Prostate gland (tissue), 2 donors: ENCODE results near the gene TBC1D2. TPM values are rescaled to one million over a fixed set of nuclear protein-coding genes. Genes with fewer than 3 reads are reported as not detected.

Source experiments
- DNase-seq: peaks from one replicate; pipeline ENCODE4 v3.0.0-alpha.2; 2019; ENCODE audit warnings: low spot score
- H3K27ac ChIP-seq, 2 donors: fragments of 200-600 bp; sonication (generic); 2 replicates each; pipeline ENCODE4 v1.5.1; 2017 to 2019
- H3K27me3 ChIP-seq: fragments of 200-600 bp; sonication (generic); replicated peaks from 2 replicates; pipeline ENCODE4 v1.5.1; 2019; ENCODE audit not compliant: insufficient read depth
- H3K36me3 ChIP-seq, 2 donors: fragments of 200-600 bp; sonication (generic); 1 replicate in 1 of 2; 2 replicates in 1 of 2; pipeline versions ENCODE4 v1.5.1 to v1.8.1; 2017 to 2019
- H3K4me1 ChIP-seq: fragments of 200-600 bp; sonication (generic); replicated peaks from 2 replicates; pipeline ENCODE4 v1.5.1; 2019
- H3K4me3 ChIP-seq, 2 donors: fragments of 200-600 bp; sonication (generic); 2 replicates each; pipeline ENCODE4 v1.5.1; 2017 to 2019
- H3K9me3 ChIP-seq: fragments of 200-600 bp; sonication (generic); 2 replicates; pipeline ENCODE4 v1.5.1; 2017
- POLR2A ChIP-seq: fragments of 450-650 bp; IDR thresholded peaks from one replicate; pipeline ENCODE4 v1.6.1; 2016; ENCODE audit warnings: antibody characterized with exemption, mild to moderate bottlenecking
- POLR2AphosphoS5 ChIP-seq: sonication (generic); formaldehyde crosslinking; IDR thresholded peaks from one replicate; pipeline ENCODE4 v1.6.1; 2017; ENCODE audit warnings: antibody characterized with exemption
- WGBS: methylation state at CpG from one replicate; pipeline ENCODE4 v1.1.5; 2018; 5-methylcytosine and 5-hydroxymethylcytosine counted together
- intact Hi-C: fragments of 100-400 bp; cut with DNase I; formaldehyde crosslinking; loops from one replicate; pipeline ENCODE4 v1.14.2; 2022
- total RNA-seq, 2 donors: library from RNA; depleted of rRNA; stranded (reverse); fragments of >200 nt; gene quantifications; one replicate each; pipeline ENCODE4 v1.1.0, GENCODE V29; 2016
- TF ChIP-seq, protein P1 (sequence below), 4 experiments: fragments of 200-600 bp in 2 of 4; fragments of 450-650 bp in 2 of 4; sonication (generic) in 2 of 4; IDR thresholded peaks; 1 replicate in 3 of 4; 2 replicates in 1 of 4; pipeline ENCODE4 v1.5.1; 2016 to 2019; ENCODE audit warnings: antibody characterized with exemption in 4 of 4, mild to moderate bottlenecking in 2 of 4, moderate library complexity in 2 of 4

TBC1D2 gene
- total RNA-seq, 2 donors from 2014 or later, result 18.4 to 18.8 TPM

- no peaks in the 10 kb centered on the region for H3K36me3 ChIP-seq
- no peak for DNase-seq
- H3K4me3 ChIP-seq, result no peak overlapping the region
- no peaks in the 10 kb centered on the region for H3K27me3 ChIP-seq
- no peaks in the 10 kb centered on the region for H3K9me3 ChIP-seq
- intact Hi-C loops, result loop anchor here (5.0 kb wide), 1 partner anchor 202 kb away; the partner anchor contains the start of gene NANS
- no peak overlapping the region for H3K27ac ChIP-seq
- TF ChIP-seq, protein P1, sequence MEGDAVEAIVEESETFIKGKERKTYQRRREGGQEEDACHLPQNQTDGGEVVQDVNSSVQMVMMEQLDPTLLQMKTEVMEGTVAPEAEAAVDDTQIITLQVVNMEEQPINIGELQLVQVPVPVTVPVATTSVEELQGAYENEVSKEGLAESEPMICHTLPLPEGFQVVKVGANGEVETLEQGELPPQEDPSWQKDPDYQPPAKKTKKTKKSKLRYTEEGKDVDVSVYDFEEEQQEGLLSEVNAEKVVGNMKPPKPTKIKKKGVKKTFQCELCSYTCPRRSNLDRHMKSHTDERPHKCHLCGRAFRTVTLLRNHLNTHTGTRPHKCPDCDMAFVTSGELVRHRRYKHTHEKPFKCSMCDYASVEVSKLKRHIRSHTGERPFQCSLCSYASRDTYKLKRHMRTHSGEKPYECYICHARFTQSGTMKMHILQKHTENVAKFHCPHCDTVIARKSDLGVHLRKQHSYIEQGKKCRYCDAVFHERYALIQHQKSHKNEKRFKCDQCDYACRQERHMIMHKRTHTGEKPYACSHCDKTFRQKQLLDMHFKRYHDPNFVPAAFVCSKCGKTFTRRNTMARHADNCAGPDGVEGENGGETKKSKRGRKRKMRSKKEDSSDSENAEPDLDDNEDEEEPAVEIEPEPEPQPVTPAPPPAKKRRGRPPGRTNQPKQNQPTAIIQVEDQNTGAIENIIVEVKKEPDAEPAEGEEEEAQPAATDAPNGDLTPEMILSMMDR (IDR thresholded peaks at IDR 0.05), result no peak
- no peak for TF ChIP-seq POLR2AphosphoS5
- TF ChIP-seq POLR2A, result no peak
- 92% methylated on average over 3 of the region's 3 CpGs for WGBS
- H3K4me1 ChIP-seq, result no peaks in the 10 kb centered on the region
Measured at GRCh38 chr9:98259791-98260190, 4.3 kb upstream of the TBC1D2 start.

- Histone ChIP-seq H3K9me3 (no peaks in the 10 kb centered on the region), H3K36me3 (no peaks in the 10 kb centered on the region), H3K4me1 (no peaks in the 10 kb centered on the region), H3K27ac (peak overlapping the region; percentile 95 to 96), H3K4me3 (peak overlapping the region; percentile 70 to 72), H3K27me3 (no peaks in the 10 kb centered on the region)
- 13% methylated on average over 12 of the region's 12 CpGs for WGBS
- DNase-seq, result no peak
- intact Hi-C loops, result loop anchor here (5.0 kb wide), 1 partner anchor 199 kb away; the partner anchor contains the start of gene NANS
- TF ChIP-seq, protein P1 (IDR thresholded peaks at IDR 0.05), result no peak
- no peak for TF ChIP-seq POLR2A
- no peak for TF ChIP-seq POLR2AphosphoS5
Measured at GRCh38 chr9:98256756-98257155, 1.3 kb upstream of the TBC1D2 start.

GRCh38 chr9:98255061-98255577, 330 bp downstream of the TBC1D2 start:
- no peaks in the 10 kb centered on the region for H3K4me1 ChIP-seq
- no peak for DNase-seq

GRCh38 chr9:98254228-98255060, 1.0 kb downstream of the TBC1D2 start:
- no peak for DNase-seq
- Histone ChIP-seq H3K27me3 (no peaks in the 10 kb centered on the region), H3K4me3 (peak overlapping the region; percentile 70 to 72), H3K27ac (peak overlapping the region; percentile 95 to 96), H3K9me3 (no peaks in the 10 kb centered on the region), H3K36me3 (no peaks in the 10 kb centered on the region), H3K4me1 (peaks cover 1% of the 10 kb centered on the region)
- intact Hi-C loops, result loop anchor here (2.0 to 5.0 kb wide), 3 partner anchors 37 to 332 kb away; partner anchors contain the start of genes NANS and TRMO
- TF ChIP-seq POLR2A (no peak), POLR2AphosphoS5 (no peak)
- TF ChIP-seq, protein P1 (IDR thresholded peaks at IDR 0.05), result no peak
- 20% methylated on average over 5 of the region's 5 CpGs for WGBS

More at GRCh38 chr9:98255061-98255577, 330 bp downstream of the TBC1D2 start:
- 2% methylated on average over 35 of the region's 36 CpGs for WGBS
- Histone ChIP-seq H3K9me3 (no peaks in the 10 kb centered on the region), H3K36me3 (no peaks in the 10 kb centered on the region), H3K27ac (peak overlapping the region; percentile 95 to 96), H3K4me3 (peak overlapping the region; percentile 70 to 72), H3K27me3 (no peaks in the 10 kb centered on the region)
- TF ChIP-seq, protein P1 (IDR thresholded peaks at IDR 0.05), result no peak
- TF ChIP-seq POLR2A (no peak), POLR2AphosphoS5 (no peak)
- intact Hi-C loops, result loop anchor here (2.0 to 5.0 kb wide), 2 partner anchors 198 to 332 kb away; partner anchors contain the start of genes NANS and TRMO
